ENCODE data around the gene POF1B. TPM values are rescaled to one million over a fixed set of nuclear protein-coding genes. Genes with fewer than 3 reads are reported as not detected.

Gene POF1B
- total RNA-seq, 1 experiment from 2014 or later, result 24.1 TPM

DNA sequence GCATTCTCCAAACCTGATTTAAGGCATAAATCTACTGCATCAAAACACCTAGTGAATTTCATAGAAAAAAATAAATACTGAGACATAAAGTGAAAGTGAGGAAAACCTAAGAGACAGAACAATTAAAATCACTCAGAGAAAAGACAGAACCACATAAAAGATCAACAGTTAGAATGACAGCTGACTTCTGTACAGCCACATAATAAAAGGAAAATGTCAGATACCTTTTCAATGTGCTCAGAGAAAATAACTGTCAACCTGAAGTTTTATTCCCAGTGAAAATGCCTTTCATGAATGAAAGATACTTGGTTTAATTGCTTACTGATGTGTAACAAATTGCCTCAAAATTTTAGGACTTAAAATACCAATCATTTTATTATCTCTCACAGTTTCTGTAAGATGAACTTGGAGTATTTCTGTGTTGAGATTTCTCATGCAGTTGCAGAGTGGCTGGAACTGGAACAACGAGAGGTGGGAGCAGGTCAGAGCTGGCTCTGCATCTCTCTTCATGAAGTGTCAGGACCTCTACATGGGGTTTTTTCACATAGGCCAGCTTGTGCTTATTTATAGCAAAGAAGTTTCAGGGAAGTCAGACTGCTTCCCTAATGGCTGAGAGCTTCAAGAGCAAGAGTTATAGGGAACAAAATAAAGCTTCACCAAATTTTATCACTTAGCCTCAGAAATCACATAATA, 11.9 kb upstream of the POF1B start:
- CTCF ChIA-PET, result no interaction called here
- Mint-ChIP-seq H3K4me3 (ENCODE audit: low read depth, unreplicated experiment) (no peak overlapping the region), H3K9me3 (ENCODE audit: low read depth, unreplicated experiment) (no peaks in the 10 kb centered on the region), H3K27me3 (ENCODE audit: unreplicated experiment) (no peaks in the 10 kb centered on the region), H3K4me1 (ENCODE audit: low read depth, unreplicated experiment) (no peaks in the 10 kb centered on the region), H3K36me3 (ENCODE audit: insufficient read depth, unreplicated experiment) (no peaks in the 10 kb centered on the region), H3K27ac (ENCODE audit: unreplicated experiment) (no peak overlapping the region)
- no TSS peak for BruUV-seq (replicated peaks)
- DNase-seq, result no peak
- intact Hi-C loops (cut with micrococcal nuclease; ENCODE audit: unreplicated experiment), result no loop called here
- TF ChIP-seq, protein P1, sequence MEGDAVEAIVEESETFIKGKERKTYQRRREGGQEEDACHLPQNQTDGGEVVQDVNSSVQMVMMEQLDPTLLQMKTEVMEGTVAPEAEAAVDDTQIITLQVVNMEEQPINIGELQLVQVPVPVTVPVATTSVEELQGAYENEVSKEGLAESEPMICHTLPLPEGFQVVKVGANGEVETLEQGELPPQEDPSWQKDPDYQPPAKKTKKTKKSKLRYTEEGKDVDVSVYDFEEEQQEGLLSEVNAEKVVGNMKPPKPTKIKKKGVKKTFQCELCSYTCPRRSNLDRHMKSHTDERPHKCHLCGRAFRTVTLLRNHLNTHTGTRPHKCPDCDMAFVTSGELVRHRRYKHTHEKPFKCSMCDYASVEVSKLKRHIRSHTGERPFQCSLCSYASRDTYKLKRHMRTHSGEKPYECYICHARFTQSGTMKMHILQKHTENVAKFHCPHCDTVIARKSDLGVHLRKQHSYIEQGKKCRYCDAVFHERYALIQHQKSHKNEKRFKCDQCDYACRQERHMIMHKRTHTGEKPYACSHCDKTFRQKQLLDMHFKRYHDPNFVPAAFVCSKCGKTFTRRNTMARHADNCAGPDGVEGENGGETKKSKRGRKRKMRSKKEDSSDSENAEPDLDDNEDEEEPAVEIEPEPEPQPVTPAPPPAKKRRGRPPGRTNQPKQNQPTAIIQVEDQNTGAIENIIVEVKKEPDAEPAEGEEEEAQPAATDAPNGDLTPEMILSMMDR (IDR thresholded peaks at IDR 0.05; ENCODE audit: unreplicated experiment), result no peak

DNA sequence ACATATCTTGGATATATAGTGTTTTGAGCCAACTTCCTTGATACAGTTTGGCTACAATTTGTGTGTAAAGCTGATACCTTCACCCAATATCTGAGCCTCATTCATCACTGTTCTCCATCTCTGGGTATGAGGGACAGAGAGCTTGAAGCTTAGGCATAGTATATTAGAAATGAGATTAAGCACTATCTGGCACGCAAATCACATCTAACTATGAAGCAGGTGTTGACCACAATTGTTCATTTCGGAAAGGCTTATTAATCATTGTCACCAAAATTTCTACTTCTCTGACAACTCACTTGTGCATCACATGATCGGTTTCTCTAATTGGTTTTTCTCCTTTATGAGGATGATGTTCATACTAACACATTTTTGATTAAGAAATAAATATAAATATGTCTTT, 2.1 kb upstream of the POF1B start:
- H3K9me3 Mint-ChIP-seq (ENCODE audit: low read depth, unreplicated experiment), result no peaks in the 10 kb centered on the region
- CTCF ChIA-PET, result no interaction called here
- no peak overlapping the region for H3K4me3 Mint-ChIP-seq (ENCODE audit: low read depth, unreplicated experiment)
- no peak overlapping the region for H3K27ac Mint-ChIP-seq (ENCODE audit: unreplicated experiment)
- no peaks in the 10 kb centered on the region for H3K27me3 Mint-ChIP-seq (ENCODE audit: unreplicated experiment)
- intact Hi-C loops (cut with micrococcal nuclease; ENCODE audit: unreplicated experiment), result no loop called here
- H3K4me1 Mint-ChIP-seq (ENCODE audit: low read depth, unreplicated experiment), result no peaks in the 10 kb centered on the region
- H3K36me3 Mint-ChIP-seq (ENCODE audit: insufficient read depth, unreplicated experiment), result peaks cover 17% of the 10 kb centered on the region
- TF ChIP-seq, protein P1 (IDR thresholded peaks at IDR 0.05; ENCODE audit: unreplicated experiment), result no peak
- DNase-seq, result no peak
- no TSS peak for BruUV-seq (replicated peaks)

DNA sequence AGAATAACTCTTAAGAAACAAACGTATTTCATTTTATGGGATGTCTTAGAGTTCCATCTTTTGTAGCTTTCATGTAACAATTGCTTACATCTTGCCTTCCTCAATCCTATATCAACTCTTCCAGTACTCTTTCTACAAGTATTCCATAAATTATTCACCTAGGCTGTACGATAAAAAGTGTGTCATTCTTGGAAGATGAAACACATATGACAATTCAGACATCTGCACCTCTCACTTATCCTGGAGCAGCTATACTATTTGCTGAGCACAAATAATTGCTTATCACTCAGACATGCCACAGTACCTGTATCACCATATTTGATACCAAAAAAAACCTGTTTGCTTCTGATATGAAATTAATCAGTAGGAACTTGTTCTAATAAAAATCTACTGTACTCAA, 1.0 kb downstream of the POF1B start:
- Mint-ChIP-seq H3K9me3 (ENCODE audit: low read depth, unreplicated experiment) (peaks cover 3% of the 10 kb centered on the region), H3K36me3 (ENCODE audit: insufficient read depth, unreplicated experiment) (peaks cover 29% of the 10 kb centered on the region), H3K4me1 (ENCODE audit: low read depth, unreplicated experiment) (peaks cover 7% of the 10 kb centered on the region), H3K27ac (ENCODE audit: unreplicated experiment) (peak overlapping the region; percentile 79), H3K4me3 (ENCODE audit: low read depth, unreplicated experiment) (peak overlapping the region; percentile 78), H3K27me3 (ENCODE audit: unreplicated experiment) (no peaks in the 10 kb centered on the region)
- DNase-seq, result no peak
- intact Hi-C loops (cut with micrococcal nuclease; ENCODE audit: unreplicated experiment), result loop anchor here (10.0 kb wide), 2 partner anchors 114 to 264 kb away; no protein-coding TSS in a partner anchor
- CTCF ChIA-PET, result no interaction called here
- TF ChIP-seq, protein P1 (IDR thresholded peaks at IDR 0.05; ENCODE audit: unreplicated experiment), result no peak
- BruUV-seq (replicated peaks), result no TSS peak

DNA sequence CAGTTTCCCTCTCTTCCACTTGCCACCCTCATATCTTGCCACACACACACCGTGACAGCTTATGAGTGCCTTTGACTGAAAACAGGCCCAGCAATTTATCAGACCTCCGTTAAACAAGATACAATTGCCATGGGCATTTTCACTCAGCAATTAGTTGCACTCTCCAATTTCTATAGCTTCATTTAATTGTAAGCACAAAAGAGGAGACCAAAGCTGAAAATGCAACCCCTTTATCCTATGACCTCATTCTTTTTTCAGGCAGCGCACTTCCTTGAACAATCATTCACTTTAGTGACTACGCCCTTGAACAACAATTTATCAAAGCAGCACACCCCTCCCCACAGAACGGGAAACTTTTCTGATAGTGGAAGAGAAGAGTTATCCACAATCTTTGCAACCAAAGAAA, 4.1 kb downstream of the POF1B start:
- Mint-ChIP-seq H3K9me3 (ENCODE audit: low read depth, unreplicated experiment) (peaks cover 3% of the 10 kb centered on the region), H3K27ac (ENCODE audit: unreplicated experiment) (peak overlapping the region; percentile 100), H3K4me1 (ENCODE audit: low read depth, unreplicated experiment) (peaks cover 7% of the 10 kb centered on the region), H3K27me3 (ENCODE audit: unreplicated experiment) (no peaks in the 10 kb centered on the region), H3K4me3 (ENCODE audit: low read depth, unreplicated experiment) (peak overlapping the region; percentile 78), H3K36me3 (ENCODE audit: insufficient read depth, unreplicated experiment) (peaks cover 29% of the 10 kb centered on the region)
- TF ChIP-seq, protein P1 (IDR thresholded peaks at IDR 0.05; ENCODE audit: unreplicated experiment), result no peak
- DNase-seq, result peak; percentile 23
- intact Hi-C loops (cut with micrococcal nuclease; ENCODE audit: unreplicated experiment), result loop anchor here (10.0 kb wide), 2 partner anchors 111 to 261 kb away; no protein-coding TSS in a partner anchor
- CTCF ChIA-PET, result no interaction called here
- BruUV-seq (replicated peaks), result no TSS peak

Measured in Calu3 (cell line).